HUDEP-2 (cell line): Measurements from ENCODE around the gene MASP1.

ENCODE experiments used
- DNase-seq, 76 experiments: peaks; one replicate each; lab custom pipeline; 2025; ENCODE audit not compliant: unreplicated experiment in 76 of 76; lab: John Stamatoyannopoulos, UW

Gene MASP1

DNA sequence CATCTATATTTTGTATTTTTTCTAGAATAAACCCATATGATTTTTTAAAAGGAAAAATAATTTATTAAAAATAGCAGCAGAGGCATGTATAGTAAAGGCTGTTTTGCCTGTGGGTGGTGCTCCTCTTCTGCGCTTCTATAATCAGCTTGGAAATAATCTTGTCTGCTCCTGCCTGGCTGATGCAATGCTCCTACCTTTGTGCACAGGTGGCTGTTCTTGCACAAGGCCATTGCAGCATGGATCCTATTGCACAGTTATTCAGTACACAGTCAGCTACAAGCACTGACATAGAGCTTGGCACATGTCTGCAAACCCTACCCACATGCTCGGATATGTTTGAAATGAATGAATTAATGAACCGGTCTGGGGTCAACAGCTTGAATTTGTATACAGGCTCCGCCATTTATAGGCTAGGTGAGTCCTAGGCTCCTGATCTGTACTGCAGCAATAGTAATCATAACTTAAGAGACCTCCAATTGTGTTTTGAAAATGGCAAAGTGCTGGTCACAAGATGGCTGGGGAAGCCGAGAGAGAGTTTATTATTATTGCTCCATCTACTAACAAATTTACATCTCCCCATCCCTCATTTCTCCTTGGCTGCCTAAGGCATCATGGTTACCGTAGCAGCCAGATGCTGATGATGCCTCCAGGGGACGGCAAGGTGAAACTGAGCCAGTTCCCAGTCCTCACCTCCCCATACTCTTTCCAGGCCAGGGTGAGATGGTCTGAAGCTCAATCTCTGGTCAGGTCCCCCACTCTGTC lies 94.8 kb downstream of the MASP1 start:
- no peak for DNase-seq

DNA sequence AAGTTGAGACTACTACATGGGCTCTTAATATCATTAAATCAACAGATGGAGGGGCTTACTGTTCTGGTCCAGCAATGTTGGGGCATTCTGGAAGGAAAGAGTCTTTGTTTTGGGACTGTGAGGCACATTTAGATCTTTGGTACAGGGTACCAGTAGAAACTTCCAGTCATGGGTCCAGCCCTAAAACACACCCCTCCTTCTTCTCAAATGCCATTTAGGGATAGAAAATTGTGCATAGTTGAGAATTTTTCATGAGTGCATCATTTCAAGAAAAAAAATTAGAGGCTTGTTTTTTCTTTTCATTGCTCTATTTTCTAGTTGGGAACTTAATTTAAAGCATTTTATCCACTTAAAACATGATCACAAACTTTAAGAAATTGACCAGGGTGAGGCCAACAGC lies 98.4 kb downstream of the MASP1 start:
- DNase-seq = no peak

DNA sequence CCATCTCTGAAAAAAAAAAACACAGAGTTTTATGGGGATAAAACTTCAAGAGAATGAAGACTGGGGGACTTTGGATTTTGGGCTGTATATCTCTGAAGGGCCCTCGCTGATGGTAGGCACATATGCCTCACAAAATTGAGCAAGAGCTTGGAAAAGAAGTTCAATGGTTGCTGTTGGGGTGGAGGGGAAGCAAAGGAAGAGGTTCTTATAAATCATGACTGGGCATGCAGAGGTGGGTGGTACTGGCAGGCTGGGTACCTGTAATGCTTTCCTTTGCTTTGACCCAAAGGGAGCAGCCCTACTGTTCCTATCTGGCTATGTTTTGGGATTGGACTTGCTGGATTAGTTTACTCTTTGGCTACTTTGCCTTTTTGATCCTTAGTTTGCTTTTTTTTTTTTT lies 100.3 kb downstream of the MASP1 start:
- DNase-seq = no peak

DNA sequence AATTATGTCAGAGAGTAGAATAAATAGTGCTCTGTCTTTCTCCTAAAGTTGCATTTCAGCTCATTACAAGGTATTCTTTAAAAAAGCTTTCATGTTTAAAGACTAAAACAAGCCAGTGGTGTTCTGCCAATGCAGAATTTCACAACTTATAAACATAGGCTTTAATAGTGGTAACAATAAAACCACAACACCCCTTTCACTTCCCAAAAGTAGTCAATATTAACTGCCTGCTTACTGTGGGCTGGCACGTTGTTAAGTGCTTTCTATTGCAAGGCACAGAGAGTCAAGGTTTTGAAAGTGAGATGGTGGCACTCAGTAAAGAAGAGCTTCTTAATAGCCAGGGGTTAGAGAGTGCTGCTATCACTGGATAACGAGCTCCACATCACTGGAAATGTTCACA lies 102.6 kb downstream of the MASP1 start:
- DNase-seq = no peak

DNA sequence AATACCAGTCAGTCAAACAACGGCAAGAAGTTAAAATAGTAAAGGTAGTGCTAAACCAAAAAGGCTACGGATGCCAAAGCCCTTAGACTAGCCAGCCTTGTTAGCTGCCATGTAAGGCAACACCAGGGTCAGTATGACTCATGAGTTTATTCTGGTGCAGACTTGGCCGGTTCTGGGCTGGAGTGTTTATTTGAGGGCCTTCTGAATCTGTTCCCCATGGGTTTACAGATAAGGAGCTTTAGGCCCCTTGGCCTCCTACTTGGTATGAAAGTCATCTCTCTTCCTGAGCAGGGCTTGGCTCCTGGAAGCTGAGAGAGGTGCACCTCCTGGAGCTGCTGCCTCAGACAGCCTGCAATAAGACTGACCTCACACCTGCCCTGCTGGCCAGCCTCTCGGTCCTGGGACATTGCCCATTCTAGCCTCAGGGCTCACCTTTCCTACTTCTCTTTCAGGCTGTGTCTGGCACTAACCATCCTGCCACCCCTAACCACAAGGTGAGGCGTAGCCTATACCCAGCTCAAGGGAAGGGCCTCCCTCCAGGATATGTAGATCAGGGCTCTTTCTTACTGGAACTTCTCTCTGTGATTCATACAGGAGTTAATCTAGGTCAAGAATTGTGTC lies 104.6 kb downstream of the MASP1 start:
- DNase-seq = peak in 3 of 76 experiments; percentile 3 to 42 (median 20)

DNA sequence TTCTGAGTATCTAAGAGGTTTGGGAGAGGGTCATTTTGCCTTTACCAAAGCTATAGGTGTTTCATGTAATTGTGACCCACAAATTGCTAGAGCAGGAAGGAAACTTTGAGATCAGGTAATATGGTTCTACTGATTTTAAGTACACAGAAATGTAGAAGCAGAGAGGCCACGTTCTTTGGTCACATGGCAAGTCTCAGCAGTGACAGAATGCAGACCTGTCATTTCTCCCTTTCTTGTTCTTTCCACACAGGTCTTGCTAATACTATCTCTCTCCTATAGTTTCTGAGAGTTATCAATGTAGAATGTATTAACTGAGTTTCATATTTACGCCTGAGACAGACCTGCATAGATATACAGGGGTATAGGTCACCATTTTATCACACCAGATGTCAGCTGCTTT lies 105.2 kb downstream of the MASP1 start:
- no peak for DNase-seq

DNA sequence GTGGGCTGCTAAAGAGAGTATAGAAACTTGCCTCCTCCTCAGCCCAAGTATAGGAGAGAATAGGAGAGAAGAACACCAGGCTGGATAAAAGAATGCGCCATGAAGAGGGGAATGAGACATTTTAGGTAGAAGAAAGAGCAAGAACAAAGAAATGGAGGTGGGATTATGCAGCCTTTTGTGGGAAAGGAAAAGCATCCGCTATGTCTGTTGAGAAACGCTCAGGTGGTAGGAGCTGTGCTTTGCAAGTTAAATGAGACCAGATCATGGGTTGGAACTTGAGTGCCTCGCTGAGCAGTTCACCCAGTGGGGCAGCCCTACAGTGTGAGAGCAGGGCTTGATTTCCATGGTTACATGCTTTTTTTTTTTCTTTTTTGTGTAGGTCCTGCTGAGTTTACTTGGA lies 105.8 kb downstream of the MASP1 start:
- DNase-seq = no peak
